SH-SY5Y (cell line): Measurements from ENCODE around the gene MTA1.

ENCODE experiments used
- GATA2 ChIP-seq: IDR thresholded peaks from 2 replicates; pipeline ENCODE4 v1.6.1; 2011; ENCODE audit warnings: mild to moderate bottlenecking, low read depth, low read length
- GATA3 ChIP-seq: IDR thresholded peaks from 2 replicates; pipeline ENCODE4 v1.6.1; 2011; ENCODE audit warnings: low read depth, mild to moderate bottlenecking, low read length, moderate library complexity

DNA sequence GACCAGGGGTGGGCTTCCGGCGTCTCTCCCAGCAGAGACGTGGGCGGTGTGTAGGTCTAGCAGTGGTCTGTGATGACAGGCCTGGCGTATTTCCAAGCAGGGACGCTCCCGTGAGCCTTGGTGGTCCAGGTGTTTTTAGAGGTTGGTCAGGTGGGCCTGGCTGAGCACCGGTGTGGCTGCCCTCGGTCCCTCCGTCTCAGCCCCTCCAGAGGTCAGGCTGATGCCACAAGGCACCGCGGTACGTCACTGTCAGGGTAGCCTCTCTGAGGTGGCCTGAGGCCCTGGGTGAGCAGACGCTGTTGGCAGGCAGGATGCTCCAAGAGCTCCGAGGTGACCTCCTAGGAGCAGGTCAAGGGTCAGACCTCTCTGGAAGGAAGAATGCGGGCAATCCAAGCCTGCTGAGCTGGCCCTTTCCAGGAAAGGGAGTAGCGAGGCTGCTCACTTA lies 13.6 kb downstream of the MTA1 start:
- no peak for TF ChIP-seq GATA2
- no peak for TF ChIP-seq GATA3
